HG03064 (cell line): ENCODE data around the gene ZRSR2.
"Not testable (repeated sequence)": the region's sequence is repeated elsewhere in the genome, so short reads cannot be mapped to it uniquely, and the experiment has no call there.

Experiments
- ATAC-seq: cut with Tn5 transposase; IDR thresholded peaks from one replicate; pipeline ENCODE4 v1.9.1; 2021; ENCODE audit warnings: low read depth; ENCODE audit not compliant: unreplicated experiment

Gene ZRSR2

GRCh38 chrX:15789979-15790768, at the start of gene ZRSR2:
TSS of gene ZRSR2 (plus strand) at chrX:15790484. CDS start at chrX:15790496, 12 bp downstream.
- ATAC-seq: peak; percentile 93

DNA sequence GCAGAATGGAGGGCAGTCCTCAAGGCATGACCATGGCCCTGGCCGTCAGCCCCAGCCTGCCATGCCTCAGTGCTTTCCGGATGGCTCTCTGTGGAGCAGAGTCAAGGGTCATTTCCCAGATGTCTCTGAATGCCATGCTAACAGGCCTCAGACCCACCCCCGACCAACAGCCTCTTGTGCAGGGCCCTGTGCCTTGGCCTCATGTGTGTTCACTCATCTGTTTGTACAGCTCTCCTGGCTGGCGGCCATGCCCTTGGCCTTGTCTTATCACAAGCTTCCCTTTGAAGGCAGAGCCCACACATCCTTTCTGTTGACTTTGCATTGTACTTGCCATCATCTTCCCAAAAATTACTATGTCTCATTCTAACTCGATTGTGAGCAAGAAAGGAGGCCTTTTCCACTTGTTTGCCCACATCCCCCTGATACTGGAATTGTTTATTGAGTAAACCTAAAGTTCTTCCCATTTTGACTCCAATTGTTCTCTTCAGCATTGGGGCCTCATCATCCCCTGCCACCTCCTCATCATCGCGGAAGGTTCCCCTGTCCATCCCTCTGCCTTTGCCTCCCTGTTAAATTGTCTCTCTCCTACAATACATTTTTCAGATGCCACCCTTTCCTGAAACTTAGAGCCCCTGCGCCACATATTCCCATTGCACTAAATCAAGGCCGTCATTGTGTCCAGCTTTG, 46.0 kb upstream of the ZRSR2 start:
- no peak for ATAC-seq

- ATAC-seq: no peak
Measured at GRCh38 chrX:15745179-15745578, 45.1 kb upstream of the ZRSR2 start.

DNA sequence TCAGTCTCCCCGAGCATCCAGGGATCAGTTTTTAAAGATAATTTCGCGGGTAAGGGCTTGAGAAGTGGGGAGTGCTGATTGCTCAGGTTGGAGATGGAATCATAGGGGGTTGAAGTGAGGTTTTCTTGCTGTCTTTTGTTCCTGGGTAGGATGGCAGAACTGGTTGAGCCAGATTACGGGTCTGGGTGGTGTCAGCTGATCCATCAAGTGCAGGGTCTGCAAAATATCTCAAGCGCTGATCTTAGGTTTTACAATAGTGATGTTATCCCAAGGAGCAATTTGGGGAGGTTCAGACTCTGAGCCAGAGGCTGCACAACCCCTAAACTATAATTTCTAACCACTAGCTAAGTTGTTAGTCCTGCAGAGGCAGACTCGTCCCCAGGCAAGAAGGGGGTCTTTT, 43.6 kb upstream of the ZRSR2 start:
- ATAC-seq: not testable (repeated sequence)

DNA sequence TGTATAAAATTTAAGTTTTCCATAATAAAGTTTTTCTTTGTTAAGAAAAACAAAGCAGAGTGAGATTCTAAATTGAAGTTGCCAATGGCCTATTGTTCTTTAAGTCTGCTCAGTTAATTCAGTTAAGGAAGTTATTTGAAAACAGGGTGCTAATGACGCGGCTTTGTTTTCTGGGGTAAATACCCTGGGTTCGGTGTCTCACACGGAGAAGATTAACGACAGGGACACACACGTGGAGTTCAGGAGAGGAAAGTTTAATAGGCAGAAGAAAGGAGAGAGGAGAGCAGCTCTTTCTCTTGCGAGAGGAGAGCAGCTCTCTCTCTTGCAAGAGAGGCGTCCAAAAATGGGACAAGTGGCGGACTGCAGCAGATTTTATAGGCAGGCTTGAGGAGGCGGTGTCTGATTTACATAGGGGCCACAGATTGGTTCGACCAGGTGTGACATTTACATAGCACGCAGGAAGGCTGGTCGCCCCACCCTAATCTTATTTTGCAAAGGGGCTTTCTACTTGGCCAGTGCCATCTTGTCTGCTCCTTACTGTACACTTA, 42.6 kb upstream of the ZRSR2 start:
- no peak for ATAC-seq

DNA sequence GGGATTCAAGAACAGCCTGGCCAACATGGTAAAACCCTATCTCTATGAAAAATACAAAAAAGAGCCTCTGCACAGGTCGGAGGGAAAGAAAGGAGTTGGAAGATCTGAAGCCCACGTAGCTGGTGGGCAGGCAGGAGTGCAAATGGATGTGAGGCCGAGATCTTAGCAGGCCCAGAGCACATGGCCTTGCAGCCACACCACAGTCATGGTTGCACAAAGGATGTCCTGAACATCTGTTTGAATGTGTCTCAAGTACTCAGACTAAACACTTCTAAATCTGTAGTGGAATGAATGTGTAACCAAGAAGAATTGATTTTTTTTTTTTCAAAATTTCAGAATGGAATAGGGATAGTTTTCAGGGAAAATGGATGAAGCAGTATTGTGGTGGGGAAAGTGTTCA, 41.4 kb upstream of the ZRSR2 start:
- ATAC-seq: no peak

GRCh38 chrX:15749642-15750610, 40.4 kb upstream of the ZRSR2 start:
- peak; percentile 71 for ATAC-seq

GRCh38 chrX:15750611-15751154, 39.6 kb upstream of the ZRSR2 start:
- ATAC-seq: no peak

DNA sequence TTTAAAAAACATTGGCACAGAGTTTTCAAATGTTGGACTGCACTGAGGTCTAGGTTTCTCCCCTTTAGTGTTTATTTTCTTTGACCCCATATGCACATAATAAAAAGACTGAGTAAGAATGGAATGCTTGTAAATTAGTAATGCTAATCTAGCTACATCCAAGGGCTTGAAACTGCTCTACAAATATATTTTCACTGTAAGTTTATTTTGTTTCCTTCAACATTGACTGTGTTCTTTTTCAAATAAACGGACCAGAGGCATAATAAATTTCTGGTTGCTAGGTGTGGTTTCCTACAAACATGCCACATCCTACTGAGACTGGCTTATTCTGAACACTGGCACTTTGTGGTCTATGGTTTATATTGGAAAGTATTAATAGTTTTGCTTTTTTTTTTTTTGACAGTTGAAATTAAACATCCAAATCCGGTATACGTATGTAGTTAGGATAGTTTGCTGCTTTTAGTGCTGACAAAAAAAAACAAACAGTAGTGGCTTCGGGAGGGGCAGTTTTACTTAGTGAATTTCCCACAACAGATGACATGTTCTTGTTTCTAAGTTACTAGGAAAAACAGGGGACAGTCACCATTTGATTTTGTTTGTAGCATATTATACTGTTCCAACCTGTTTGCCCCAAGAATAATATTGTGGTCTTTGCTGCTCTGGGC, 39.0 kb upstream of the ZRSR2 start:
- ATAC-seq: no peak

GRCh38 chrX:15755091-15755490, 35.2 kb upstream of the ZRSR2 start:
- no peak for ATAC-seq

DNA sequence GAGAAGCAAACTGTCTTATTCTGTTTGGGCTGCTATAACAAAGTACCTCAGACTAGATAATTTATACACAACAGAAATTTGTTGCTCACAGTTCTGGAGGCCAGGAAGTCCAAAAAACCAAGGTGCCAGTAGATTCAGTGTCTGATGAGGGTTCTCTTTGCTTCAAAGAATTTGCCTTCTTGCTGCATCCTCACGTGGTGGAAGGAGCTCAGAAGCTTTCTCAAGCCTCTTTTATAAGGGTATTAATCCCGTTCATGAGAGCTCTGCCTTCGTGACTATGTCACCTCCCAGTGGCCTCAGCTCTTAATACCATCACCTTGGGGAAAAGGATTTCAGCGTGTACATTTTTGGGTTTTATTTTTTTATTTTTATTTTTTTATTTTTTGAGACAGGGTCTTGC, 32.1 kb upstream of the ZRSR2 start:
- no peak for ATAC-seq

DNA sequence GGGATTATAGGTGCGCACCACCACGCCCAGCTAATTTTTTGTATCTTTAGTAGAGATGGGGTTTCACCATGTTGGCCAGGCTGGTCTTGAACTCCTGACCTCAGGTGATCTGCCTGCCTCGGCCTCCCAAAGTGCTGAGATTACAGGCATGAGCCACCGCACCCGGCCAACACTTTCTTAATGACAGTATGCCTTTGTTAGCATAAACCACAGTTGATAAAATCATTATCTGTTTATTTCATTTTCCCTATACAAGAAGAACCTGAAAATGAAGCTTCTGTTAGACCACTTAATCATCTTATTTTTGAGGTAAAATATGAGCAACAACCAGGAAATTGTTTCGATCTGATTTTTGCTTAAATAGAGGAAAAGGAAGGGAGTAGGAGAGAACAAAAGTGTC, 30.4 kb upstream of the ZRSR2 start:
- ATAC-seq: not testable (repeated sequence)

GRCh38 chrX:15761564-15762191, 28.6 kb upstream of the ZRSR2 start:
- no peak for ATAC-seq

DNA sequence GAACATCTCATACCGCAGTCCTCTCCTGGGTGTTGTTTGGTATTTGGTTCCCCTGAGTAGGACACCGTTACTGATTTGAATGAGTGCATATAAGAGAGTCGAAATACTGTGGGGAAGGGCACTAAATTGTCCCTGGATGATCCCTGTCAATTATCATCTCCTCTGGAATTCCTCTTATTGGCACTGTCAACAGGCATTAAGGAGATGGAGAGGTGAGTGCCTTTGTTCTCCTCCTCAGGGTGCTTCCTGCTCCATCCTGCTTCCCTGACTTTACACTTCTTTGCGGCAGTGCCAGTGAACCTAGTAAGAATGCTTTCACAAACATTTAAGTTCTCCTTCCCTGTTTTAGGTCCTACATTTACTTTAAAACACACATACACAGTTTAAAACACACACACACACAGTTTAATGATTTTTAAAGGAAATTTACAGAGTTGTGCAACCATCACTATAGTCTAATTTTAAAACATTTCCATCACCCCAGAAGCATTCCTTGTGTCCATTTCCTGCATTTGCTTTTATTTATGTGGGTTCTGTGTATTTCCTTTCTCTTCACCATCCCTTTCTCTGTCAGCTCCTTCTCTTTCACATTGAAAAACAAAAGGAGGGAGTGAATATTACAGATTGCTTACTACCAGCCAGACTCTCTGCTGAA, 20.9 kb upstream of the ZRSR2 start:
- ATAC-seq: no peak

GRCh38 chrX:15781961-15782699, 8.2 kb upstream of the ZRSR2 start:
- ATAC-seq: peak; percentile 72

- no peak for ATAC-seq
Measured at GRCh38 chrX:15785176-15785750, 5.0 kb upstream of the ZRSR2 start.

DNA sequence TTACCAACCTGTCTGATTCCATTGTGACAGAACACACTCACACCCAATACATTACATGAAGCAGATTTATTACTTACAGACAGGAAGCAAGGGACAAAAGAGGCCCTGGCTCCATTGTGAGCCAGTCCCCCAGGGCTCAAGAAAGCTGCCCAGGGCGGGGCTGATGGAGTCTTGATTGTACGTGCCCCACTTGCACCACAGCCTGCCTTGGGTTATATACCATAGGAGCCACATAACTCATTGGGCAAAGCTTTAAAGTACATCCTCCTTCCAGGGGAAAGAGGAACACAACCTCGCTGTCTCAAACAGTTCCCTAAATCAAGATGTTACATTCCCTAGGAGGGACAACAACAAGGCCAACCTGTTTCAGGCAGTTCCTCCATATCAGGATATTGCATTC, 3.4 kb upstream of the ZRSR2 start:
- ATAC-seq: no peak

GRCh38 chrX:15790769-15791290, 546 bp downstream of the ZRSR2 start:
- peak; percentile 20 for ATAC-seq
